Measurements from ENCODE around the gene TOP3A. TPM values are rescaled to one million over a fixed set of nuclear protein-coding genes. Genes with fewer than 3 reads are reported as not detected.

TOP3A gene
- total RNA-seq (2022; extraction: Qiagen RNA extraction) = 30.6 to 37.4 TPM (median 32.8 TPM) in 5 replicates

GRCh38 chr17:18314731-18315561 is at the start of gene TOP3A, which contains the start of gene SMCR8:
TSS of gene TOP3A (minus strand) at chr17:18314994. CDS start at chr17:18314778, 216 bp downstream.
TSS of gene SMCR8 (plus strand) at chr17:18315293. CDS start at chr17:18315790, 497 bp downstream.

GRCh38 chr17:18363101-18364049 is 48.6 kb upstream of the TOP3A start, which contains the start of gene SHMT1:
TSS of gene SHMT1 (minus strand) at chr17:18363550. CDS start at chr17:18355981, 7,569 bp downstream.

GRCh38 chr17:18260332-18261145 is 54.3 kb downstream of the TOP3A start, which contains the start of gene MIEF2:
TSS of gene MIEF2 (plus strand) at chr17:18260662. CDS start at chr17:18262721, 2,059 bp downstream.

GRCh38 chr17:18258356-18259038 is 56.3 kb downstream of the TOP3A start, which contains the start of gene FLII:
TSS of gene FLII (minus strand) at chr17:18258738. CDS start at chr17:18258690, 48 bp downstream.

GRCh38 chr17:18225121-18225641 is 89.6 kb downstream of the TOP3A start, which contains the start of gene LLGL1:
TSS of gene LLGL1 (plus strand) at chr17:18225635. CDS start at chr17:18225683, 48 bp downstream.

Other genes starting within 250 kb of the TOP3A start
- 47.0 to 54.4 TPM (median 50.7 TPM) in 5 replicates for gene DRG2, start 227.0 kb downstream of the TOP3A start, total RNA-seq (2022; extraction: Qiagen RNA extraction)
- 0.45 to 0.56 TPM (median 0.52 TPM) in 5 replicates for gene MYO15A, start 206.2 kb downstream of the TOP3A start, total RNA-seq (2022; extraction: Qiagen RNA extraction)
- 45.6 to 51.8 TPM (median 49.4 TPM) in 5 replicates for gene ALKBH5, start 131.2 kb downstream of the TOP3A start, total RNA-seq (2022; extraction: Qiagen RNA extraction)
- gene LLGL1, start 89.4 kb downstream of the TOP3A start, total RNA-seq (2022; extraction: Qiagen RNA extraction) = 12.5 to 16.9 TPM (median 15.6 TPM) in 5 replicates
- 215 to 250 TPM (median 237 TPM) in 5 replicates for gene FLII, start 56.3 kb downstream of the TOP3A start, total RNA-seq (2022; extraction: Qiagen RNA extraction)
- gene MIEF2, start 54.3 kb downstream of the TOP3A start, total RNA-seq (2022; extraction: Qiagen RNA extraction) = 7.8 to 12.0 TPM (median 10.7 TPM) in 5 replicates
- gene SMCR8, start 299 bp upstream of the TOP3A start, total RNA-seq (2022; extraction: Qiagen RNA extraction) = 13.4 to 15.5 TPM (median 15.0 TPM) in 5 replicates
- gene SHMT1, start 48.6 kb upstream of the TOP3A start, total RNA-seq (2022; extraction: Qiagen RNA extraction) = 43.3 to 47.5 TPM (median 46.8 TPM) in 5 replicates
- gene EVPLL, start 62.8 kb upstream of the TOP3A start, total RNA-seq (2022; extraction: Qiagen RNA extraction) = not detected in 5 replicates
- not detected in 5 replicates for gene LGALS9C, start 161.8 kb upstream of the TOP3A start, total RNA-seq (2022; extraction: Qiagen RNA extraction)